Stimulated activated CD8-positive, alpha-beta memory T cell treated with anti-CD3 and anti-CD28 coated beads, Interleukin-2, amount 100 ng/mL, for 48 hours (primary cell): Measurements from ENCODE around the gene TSPAN5.
A peak's percentile ranks its signal among the peaks of the same experiment; 100 is the strongest.
"Not testable (repeated sequence)": the region's sequence is repeated elsewhere in the genome, so short reads cannot be mapped to it uniquely, and the experiment has no call there.

Experiments used
- DNase-seq, 2 donors: peaks; one replicate each; pipeline ENCODE4 v3.0.0-alpha.2; 2020; ENCODE audit warnings: low read depth in 2 of 2

TSPAN5 gene

DNA sequence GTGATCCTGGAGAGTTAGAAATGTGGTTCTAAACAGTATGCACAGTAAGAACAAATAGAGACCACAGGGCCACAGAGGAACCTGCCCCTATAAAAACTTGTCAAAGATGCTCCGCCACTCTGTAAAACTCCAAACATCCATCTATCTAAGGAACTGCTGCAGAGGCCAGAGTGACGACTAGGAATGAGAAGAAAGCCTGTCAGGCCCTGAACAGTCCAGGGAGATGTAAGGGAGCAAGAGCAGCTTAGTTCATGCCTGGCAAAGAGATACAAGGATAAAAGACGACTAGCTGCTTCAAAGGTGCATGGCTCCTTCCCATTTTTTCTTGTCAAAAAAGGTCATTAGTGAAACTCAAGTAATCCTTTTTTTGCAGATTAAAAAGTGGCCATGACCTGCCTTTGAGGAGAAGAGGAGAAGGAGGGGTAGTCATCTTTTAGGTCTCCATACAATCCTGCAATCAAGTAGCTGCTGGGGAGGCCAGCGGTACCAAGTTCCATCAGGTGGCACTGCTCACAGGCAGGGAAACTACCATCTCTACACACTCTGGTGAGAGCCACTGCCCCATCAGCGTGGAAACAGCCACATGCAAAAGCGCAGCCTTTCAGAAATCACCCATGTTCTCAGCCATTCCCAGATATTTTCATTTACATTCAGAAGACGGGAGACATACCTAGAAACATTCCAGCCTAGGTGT lies 162.1 kb downstream of the TSPAN5 start:
- DNase-seq, result no peak

DNA sequence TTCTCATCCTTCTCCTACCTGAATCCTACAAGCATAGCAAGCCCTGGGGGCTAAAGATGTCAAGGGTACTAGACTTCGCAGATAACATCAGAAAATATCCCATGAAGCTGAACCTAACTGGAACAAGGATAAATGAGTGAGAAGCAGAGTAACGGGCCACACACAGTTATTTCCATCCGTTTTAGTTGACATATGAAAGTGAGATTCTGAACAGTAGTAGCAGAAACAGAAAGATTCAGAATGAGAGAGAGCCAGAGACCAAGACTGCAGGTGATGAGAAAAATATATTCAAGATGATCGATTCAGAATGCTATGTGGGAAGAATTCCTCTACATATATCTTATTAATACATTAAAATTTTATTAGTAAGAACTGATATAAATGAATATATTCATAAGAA lies 165.1 kb downstream of the TSPAN5 start:
- no peak for DNase-seq

DNA sequence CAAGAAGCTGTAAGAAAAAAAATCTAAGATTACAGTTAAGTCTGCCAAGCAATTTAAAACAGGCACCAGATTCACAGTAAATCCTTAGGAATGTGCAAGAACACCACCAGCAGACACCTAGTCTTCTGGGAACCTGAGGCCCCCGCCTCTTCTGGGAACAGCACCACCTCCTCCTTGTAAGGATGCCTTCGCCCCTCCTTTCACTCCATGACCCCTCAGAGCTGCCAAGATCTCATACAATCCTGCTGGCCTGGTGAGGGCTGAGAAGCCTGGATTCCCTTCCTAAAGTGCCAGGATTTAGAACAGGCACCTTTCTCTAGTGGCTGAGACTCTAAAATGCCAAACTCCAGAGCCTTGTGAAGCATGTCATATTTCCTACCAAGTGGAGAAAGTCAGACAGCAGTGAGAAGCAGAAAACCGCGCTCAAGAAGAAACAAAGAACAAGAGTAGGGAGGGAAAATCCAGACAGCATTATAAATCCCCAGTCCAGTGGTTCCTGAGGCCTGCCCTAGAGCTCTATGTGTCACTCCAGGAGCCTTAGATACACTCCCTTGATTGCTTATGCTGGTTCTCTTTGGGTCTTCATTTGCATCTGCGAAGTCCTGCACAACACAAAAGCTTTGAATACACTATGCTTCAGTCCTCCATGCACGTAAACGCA lies 166.4 kb downstream of the TSPAN5 start:
- DNase-seq, result no peak

DNA sequence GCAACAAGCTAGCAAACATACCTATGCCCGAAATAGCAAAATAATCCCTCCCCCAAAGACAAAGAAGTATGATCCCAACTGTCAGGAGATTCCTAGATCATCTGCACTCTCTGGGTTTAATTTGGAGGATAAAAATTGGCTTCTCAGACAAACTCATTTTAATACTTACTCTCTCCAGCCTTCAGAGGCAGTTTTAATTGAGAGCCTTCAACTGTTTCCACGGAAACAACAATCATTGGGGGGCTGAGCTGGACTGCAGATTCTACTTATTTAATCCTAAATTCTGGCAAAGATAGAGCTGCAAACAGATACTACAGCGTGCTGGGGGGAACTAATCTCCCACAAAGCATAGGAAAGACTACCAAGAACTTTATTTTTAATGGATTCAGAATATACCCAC lies 168.2 kb downstream of the TSPAN5 start:
- no peak for DNase-seq

DNA sequence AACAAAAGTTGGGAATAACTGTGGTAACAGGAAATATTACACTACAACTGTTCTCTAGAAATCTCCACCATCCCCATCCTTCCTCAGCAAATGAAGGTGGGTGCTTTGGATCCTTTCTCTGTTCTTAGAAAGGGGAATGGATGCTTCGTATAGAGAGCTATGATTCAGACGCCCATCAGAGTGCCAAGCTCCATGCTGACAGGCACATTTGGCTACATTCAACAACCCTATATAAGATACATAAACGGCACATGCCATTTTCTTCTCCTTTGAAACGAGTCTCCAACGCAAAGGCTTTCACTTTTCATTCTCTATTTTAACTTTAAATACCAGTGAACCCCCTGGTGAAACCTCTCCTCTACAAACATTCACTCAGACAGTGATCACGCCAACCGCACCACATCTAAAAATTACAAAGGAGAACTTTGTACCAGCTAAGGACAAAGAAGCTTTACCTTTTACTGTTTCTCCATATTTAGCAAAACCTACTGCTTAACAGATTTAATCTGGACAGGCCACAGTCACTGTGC lies 172.5 kb downstream of the TSPAN5 start:
- no peak for DNase-seq

DNA sequence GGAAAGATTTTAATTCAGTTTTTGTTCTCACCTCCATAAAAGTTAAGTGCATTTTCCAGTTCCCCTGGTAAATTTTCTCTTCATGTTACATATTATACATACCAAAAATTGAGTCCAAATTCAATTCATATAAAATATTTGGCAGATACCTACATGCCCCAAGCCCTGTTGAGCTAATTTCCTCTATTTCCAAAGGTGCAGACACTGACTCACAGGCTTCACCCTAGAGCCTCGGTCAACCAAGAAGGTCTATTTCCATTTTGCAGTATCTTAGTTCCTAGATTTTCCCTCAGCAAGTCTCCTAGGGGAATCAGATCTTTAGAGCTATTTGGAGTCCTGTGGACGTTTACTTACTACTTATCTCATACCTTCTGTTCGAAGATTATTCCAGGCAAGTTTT lies 174.4 kb downstream of the TSPAN5 start:
- DNase-seq, result no peak

DNA sequence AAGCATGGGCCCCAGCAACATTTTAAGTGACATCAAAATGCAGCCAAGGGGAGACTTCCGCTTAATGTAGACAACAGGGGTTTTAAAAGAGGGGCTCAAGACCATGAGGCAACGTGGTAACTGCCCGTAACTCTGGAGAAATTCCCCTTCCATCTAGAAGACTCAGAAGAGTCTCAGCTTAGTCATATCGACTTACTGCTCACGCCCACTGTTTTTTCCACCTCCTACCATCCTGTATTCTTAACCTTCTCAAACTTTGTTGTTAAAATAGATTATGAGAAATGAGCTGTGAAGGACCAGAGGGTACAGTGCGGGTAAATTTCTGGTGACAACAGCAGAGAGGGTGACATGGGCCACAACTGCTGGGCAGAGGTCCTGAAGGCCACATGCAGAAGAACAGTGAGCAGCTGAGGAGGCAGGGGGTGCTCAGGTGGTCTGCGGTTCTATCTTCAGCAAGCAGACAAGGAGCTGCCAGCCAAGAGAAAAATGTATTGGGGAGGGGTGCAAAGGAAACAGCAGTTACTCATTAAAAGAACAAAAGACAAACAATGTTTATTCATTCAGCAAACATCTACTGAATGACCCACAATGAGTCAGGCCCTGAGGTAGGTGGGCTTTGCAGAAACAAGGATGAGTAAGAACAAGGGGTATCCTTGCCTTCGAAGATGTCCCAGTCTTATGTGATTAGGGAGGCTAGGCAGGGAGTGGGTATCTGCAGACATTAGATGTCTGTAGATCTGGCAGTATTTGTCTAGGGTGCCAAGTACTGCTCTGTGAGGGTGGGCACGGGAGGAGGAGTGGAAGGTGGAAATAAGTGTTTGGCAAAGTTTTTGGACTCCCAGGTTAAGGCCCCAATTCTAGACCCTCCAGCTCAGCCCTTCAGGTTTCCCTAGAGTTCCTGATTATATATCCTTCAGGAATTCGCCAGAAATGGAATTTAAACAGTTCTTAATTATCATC lies 175.3 kb downstream of the TSPAN5 start:
- peak in 1 of 2 donors; percentile 13 for DNase-seq

DNA sequence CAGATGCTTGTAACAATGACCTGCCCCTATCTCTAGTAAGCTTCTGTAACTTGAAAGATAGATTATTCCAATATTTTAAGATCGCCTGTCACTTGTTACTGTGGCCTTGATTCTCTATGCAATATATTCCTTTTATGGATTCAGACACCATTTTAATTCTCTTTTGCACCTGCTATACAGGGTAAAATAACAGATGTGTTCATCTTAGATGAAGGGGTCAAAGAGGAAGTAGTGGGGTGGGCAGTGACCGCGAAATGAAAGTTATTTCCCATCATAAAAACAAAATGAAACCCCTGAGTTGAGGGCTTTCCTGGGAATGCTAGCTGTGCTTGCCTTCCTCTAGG lies 175.9 kb downstream of the TSPAN5 start:
- DNase-seq, result no peak

DNA sequence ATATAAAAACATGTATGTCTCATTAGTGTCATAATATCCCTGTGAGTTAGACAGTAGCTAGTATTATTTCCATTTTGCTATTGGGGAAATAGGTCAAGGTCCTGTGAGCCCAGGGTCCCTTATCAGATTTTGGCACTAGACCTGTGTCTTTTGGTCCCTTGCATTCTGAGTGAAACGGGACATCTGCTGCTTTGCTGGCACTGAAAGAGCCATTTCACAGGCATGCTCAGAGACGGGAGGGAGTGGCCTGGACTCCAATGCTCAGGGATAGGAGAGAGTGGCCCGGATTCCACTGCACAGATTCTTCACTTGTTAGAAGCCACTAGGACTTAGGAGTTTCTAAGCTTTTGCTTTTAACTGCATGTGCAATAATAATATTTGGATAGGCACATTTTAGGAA lies 177.2 kb downstream of the TSPAN5 start:
- DNase-seq, result no peak

DNA sequence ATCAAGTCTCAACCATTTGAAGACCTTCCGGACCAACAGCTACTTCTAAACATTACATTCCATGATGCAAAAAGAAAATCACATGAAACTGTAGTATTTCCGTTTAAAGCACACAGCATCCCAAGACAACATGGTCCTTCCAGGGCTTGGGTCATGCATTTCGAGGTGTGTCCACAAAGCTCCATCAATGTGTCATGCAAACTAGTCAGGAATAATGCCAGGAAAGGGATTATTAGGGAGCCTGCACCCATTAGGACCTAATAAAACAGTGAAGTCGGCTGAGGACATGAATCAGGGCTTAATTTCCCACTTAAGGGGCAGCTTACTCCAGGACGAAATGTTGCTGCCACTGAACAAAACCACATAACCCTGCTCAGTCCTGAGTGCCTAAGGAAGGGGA lies 177.9 kb downstream of the TSPAN5 start:
- no peak for DNase-seq

DNA sequence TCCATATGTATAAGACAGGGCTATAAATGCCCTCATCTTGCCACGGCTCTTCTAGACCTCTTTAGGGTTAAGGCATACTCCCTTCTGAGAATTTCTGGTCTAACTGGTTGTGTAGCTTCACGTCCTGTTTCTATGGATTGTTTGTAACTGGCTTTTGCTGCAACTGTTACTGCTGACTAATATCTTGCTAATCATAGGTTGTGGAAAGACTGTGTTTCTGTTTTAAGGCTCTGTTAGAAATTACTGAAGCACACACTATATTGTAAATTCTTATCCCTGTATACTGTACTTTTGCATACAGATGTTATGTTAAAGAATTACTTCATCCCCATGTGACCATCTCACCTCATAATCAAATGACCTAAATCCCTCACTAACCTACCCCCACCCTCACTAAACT lies 178.8 kb downstream of the TSPAN5 start:
- not testable (repeated sequence) for DNase-seq

DNA sequence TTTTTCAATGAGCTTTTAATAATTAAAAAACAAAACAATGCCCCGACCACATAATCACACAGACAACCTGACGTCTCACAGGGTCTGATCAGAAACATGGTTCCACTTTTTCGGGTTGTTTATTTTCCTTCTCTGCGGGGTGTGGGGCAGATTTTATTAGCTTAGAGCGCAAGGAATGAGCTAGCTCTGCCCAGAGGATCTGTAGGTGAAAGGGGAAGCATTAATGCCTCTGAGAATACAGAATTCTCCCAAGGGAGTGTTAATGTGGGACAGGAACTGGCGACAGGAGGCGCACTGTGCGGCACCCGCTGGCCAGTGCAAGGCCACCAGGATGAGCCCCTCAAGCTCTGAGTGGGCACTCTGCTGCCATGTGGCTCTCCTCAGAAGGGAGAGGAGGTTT lies 181.5 kb downstream of the TSPAN5 start:
- DNase-seq, result no peak

DNA sequence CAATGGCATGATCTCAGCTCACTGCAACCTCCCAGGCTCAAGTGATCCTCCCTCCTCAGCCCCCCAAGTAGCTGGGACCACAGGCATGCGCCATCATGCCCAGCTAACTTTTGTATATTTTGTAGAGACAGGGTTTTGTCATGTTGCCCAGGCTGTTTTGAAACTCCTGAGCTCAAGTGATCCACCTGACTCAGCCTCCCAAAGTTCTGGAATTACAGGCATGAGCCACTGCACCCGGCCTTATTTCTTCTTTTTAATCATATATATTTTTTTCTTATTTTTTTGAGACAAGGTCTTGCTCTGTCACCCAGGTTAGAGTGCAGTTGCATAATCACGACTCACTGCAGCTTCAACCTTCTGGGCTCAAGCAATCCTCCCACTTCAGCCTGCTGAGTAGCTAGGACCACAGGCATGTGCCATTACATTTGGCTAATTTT lies 184.0 kb downstream of the TSPAN5 start:
- no peak for DNase-seq

DNA sequence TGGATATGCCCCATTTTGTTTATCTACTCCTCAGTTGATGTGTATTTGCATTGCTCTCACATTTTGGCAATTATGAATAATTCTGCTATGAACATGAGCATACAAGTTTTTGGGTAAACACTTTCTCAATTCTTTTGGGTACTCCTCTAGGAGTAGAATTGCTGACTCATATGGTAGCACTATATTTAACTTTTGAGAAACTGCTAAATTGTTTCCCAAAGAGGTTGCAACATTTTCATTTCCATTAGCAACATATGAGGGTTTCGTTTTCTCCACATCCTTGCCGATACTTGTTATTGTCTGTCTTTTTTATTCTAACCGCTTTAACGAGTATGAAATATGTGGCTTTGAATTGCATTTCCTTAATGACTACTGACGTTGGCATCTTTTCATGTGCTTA lies 185.4 kb downstream of the TSPAN5 start:
- no peak for DNase-seq

DNA sequence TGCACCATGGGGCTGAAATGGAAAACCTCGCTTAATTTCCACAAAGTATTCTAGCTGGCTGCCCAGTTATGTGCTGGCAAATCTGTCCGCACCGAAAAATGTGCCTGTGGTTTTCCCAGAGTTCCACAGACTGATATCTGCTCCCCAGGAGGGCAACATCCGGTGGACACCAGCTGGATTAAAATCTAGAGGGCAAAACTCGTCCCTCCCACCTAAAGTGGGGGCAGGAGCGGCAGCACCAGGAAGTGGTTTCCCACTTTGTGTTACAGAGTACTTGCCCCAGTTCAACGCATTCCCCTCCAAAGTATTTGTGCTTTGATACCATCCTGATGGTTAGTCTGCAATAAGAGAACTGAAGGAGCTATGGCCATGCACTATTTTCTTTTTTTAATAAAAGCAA lies 187.6 kb downstream of the TSPAN5 start:
- no peak for DNase-seq

DNA sequence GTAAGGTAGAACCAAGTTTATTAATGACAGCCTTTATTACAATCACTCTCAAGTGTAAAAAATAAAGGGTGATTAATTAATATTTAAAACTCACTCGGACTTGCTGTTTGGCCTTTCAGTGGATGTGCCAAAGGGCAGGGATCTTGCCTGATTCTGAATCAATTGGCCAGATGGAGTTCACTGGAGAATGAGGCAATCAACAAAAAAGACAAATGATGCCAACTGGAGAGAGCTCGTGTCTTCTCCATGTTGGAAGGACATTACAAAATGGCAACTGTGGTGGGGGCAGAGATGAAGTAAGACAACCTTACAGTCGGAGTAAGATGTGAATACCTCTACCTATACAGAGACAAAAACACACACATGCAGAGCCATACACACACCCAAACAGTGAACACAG lies 188.0 kb downstream of the TSPAN5 start:
- no peak for DNase-seq

DNA sequence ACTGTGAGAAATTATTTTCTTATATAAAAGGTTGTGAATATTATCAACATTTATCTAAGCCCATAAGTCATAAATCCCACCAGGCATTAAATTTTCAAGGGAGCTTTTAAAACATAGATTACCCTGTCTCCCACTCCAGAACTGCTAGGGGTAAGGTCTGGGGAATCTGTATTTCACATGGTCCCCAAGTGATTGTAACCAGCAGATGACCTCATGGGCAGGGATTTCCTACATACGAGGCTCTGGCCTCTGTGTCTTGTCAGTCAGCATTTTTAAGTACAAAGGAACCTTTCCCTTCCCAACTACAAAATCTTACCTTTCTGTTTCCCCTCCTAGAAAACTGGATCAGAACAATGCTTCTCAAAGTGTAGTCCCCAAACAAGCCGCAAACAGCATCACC lies 188.6 kb downstream of the TSPAN5 start:
- DNase-seq, result no peak

DNA sequence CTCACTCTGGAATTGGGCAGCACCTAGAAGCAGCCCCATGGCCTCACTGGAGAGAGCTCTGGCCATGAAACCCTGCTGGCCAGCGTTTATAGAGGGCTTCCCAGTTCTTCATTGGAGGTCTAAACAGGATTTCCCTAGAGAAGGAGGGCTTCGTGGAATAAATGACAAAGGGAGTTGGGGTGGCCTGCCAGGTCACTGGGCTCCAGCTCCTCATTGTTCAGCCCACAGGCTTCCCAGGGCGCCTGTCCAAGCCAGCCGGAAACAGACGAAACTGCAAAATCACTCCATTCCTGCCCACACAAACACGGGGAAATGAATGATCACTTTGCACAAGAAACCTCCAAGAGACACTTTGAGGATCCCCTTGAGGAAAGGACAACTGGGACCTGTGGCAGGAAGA lies 189.7 kb downstream of the TSPAN5 start:
- no peak for DNase-seq

DNA sequence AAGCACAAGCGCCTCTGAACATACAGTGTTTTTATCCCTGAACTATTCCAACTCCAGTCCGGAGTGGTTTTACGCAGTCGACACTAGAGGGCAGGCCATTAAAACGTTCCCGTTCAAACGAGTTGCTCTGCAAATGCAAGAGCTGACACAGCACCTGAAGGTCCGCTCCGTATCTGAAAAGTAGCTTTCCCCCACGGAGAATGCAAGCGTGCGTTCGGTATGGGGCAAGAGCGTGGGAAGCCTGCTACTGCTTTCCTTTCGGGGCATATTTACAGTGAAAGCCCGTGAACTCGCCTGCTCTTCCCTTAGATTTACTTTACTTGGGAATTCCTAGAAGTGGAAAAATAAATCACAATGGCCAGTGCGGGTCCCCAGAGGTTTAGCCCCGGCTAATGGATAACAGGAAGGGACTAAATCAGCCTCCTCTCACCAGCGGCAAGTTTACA lies 190.8 kb downstream of the TSPAN5 start:
- peak in 1 of 2 donors; percentile 52 for DNase-seq

DNA sequence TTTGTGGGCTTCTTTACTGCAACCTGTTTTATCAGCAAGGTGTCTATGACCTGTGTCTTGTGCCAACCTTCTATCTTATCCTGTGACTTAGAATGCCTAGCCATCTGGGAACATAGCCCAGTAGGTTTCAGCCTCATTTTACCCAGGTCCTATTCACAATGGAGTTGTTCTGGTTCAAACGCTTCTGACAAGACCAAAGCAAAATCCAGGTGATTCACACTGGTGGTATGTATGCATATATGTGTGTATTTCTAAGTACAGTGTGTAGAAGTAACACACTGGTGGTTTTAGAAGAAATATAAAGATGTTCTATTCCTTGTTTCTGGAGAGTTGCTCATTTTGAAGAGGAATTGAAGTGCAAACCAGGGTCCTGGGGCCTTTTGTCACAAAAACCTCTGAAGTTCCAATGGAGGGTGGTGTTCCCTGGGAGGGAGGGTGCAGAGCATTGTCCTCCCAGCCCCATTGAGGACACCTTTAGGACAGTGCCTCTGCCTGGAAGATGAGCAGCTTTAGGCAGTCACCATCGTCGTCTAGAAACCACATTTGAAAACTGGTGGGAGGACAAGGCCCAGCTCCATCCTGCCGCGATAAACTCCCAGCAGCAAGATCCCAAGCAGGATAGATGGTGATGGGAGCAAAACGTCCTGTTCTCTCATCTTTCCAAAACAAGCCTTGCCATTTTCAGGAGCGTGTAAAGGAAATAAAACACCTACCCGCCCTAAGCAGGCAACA lies 191.4 kb downstream of the TSPAN5 start:
- no peak for DNase-seq

DNA sequence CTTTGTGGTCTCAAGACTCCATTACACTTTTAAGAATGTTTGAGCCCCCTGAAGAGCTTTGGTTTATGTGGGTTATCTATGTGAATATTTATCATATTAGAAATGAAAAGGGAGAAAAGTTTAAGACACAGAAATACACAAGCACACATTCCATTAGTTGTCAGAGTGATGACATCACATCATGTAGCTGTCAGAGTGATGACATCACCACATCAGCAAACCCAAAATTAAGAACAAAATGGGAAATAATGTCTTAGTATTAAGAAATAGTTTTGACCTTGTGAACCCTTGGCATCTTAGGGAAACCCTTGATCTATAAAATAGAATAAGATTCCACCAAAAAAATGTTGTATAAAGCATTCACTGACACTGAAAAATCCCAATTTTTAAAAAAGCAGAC lies 195.9 kb downstream of the TSPAN5 start:
- DNase-seq, result no peak
